ENCODE data around the gene GABPB1.
"Not testable (repeated sequence)": the region's sequence is repeated elsewhere in the genome, so short reads cannot be mapped to it uniquely, and the experiment has no call there.

GABPB1 gene

GRCh38 chr15:50354838-50355618, at the start of gene GABPB1:
Gene GABPB1, minus strand, starts transcription at chr15:50355198. Its CDS starts 45,400 bp downstream, at chr15:50309798.
- Histone ChIP-seq H3K4me2 (peak within 1 kb of the TSS; percentile 88), H3K4me1 (ENCODE audit: low read depth, poor library complexity, severe bottlenecking) (peaks cover 40% of the 10 kb centered on the region), H4K20me1 (ENCODE audit: insufficient read depth) (0 out of 2 replicates have a peak, but pooled peaks cover 5% of the 10 kb centered on the region), H3K4me3 (IDR thresholded peaks at IDR 0.05; ENCODE audit: insufficient read depth, low read depth, low read length) (peak within 1 kb of the TSS; percentile 35), H2AFZ (ENCODE audit: low read depth) (peak within 1 kb of the TSS; percentile 80), H3K9ac (peak within 1 kb of the TSS; percentile 100), H3K27ac (peak within 1 kb of the TSS; percentile 97), H3K79me2 (ENCODE audit: insufficient read depth, low read depth) (peaks cover 73% of the 10 kb centered on the region), H3K36me3 (ENCODE audit: insufficient read depth) (no peaks in the 10 kb centered on the region), H3K27me3 (ENCODE audit: insufficient read depth, low read depth) (no peaks in the 10 kb centered on the region)
- TF ChIP-seq CTCF (conservative IDR thresholded peaks at IDR 0.05; ENCODE audit: low read depth, low read length), result no peak

GRCh38 chr15:50391561-50391960, 36.6 kb upstream of the GABPB1 start:
- not testable (repeated sequence) for H3K79me2 ChIP-seq (ENCODE audit: insufficient read depth, low read depth); H3K27ac ChIP-seq; H3K4me3 ChIP-seq (IDR thresholded peaks at IDR 0.05; ENCODE audit: insufficient read depth, low read depth, low read length); H3K27me3 ChIP-seq (ENCODE audit: insufficient read depth, low read depth); H3K4me1 ChIP-seq (ENCODE audit: low read depth, poor library complexity, severe bottlenecking); H3K36me3 ChIP-seq (ENCODE audit: insufficient read depth); H2AFZ ChIP-seq (ENCODE audit: low read depth); H3K4me2 ChIP-seq; H3K9ac ChIP-seq; H4K20me1 ChIP-seq (ENCODE audit: insufficient read depth)

GRCh38 chr15:50390554-50391264, 35.7 kb upstream of the GABPB1 start:
- Histone ChIP-seq H3K27me3 (ENCODE audit: insufficient read depth, low read depth) (no peaks in the 10 kb centered on the region), H3K27ac (no peak overlapping the region), H3K4me1 (ENCODE audit: low read depth, poor library complexity, severe bottlenecking) (no peaks in the 10 kb centered on the region), H3K4me2 (no peak overlapping the region), H3K9ac (no peak overlapping the region), H3K36me3 (ENCODE audit: insufficient read depth) (no peaks in the 10 kb centered on the region), H3K4me3 (IDR thresholded peaks at IDR 0.05; ENCODE audit: insufficient read depth, low read depth, low read length) (no peak overlapping the region), H2AFZ (ENCODE audit: low read depth) (no peak overlapping the region), H4K20me1 (ENCODE audit: insufficient read depth) (no peaks in the 10 kb centered on the region), H3K79me2 (ENCODE audit: insufficient read depth, low read depth) (no peaks in the 10 kb centered on the region)
- TF ChIP-seq CTCF (conservative IDR thresholded peaks at IDR 0.05; ENCODE audit: low read depth, low read length), result no peak

- not testable (repeated sequence) for H3K4me1 ChIP-seq (ENCODE audit: low read depth, poor library complexity, severe bottlenecking); H3K36me3 ChIP-seq (ENCODE audit: insufficient read depth); H3K27me3 ChIP-seq (ENCODE audit: insufficient read depth, low read depth); H3K4me2 ChIP-seq; H3K27ac ChIP-seq; H3K4me3 ChIP-seq (IDR thresholded peaks at IDR 0.05; ENCODE audit: insufficient read depth, low read depth, low read length); H3K79me2 ChIP-seq (ENCODE audit: insufficient read depth, low read depth); H2AFZ ChIP-seq (ENCODE audit: low read depth); H3K9ac ChIP-seq; H4K20me1 ChIP-seq (ENCODE audit: insufficient read depth)
These were observed 27.4 kb upstream of the GABPB1 start for GRCh38 chr15:50382408-50382807.

GRCh38 chr15:50381438-50381837, 26.4 kb upstream of the GABPB1 start:
- no peak for TF ChIP-seq CTCF (conservative IDR thresholded peaks at IDR 0.05; ENCODE audit: low read depth, low read length)
- Histone ChIP-seq H3K79me2 (ENCODE audit: insufficient read depth, low read depth) (no peaks in the 10 kb centered on the region), H3K4me3 (IDR thresholded peaks at IDR 0.05; ENCODE audit: insufficient read depth, low read depth, low read length) (no peak overlapping the region), H3K27me3 (ENCODE audit: insufficient read depth, low read depth) (no peaks in the 10 kb centered on the region), H3K9ac (no peak overlapping the region), H3K36me3 (ENCODE audit: insufficient read depth) (no peaks in the 10 kb centered on the region), H4K20me1 (ENCODE audit: insufficient read depth) (no peaks in the 10 kb centered on the region), H2AFZ (ENCODE audit: low read depth) (no peak overlapping the region), H3K27ac (no peak overlapping the region), H3K4me2 (no peak overlapping the region), H3K4me1 (ENCODE audit: low read depth, poor library complexity, severe bottlenecking) (no peaks in the 10 kb centered on the region)

All from KMS-11 (cell line).